Fibroblast of mammary gland (primary cell): ENCODE results near the gene DMKN.
A peak's percentile ranks its signal among the peaks of the same experiment; 100 is the strongest.

Experiments used
- DNase-seq: peaks from one replicate; pipeline ENCODE4 v3.0.0-alpha.2; 2010; ENCODE audit warnings: low read depth
- H3K4me3 ChIP-seq: 2 replicates; pipeline ENCODE4 v1.5.1; 2011; ENCODE audit warnings: low read depth, mild to moderate bottlenecking, low read length, moderate library complexity; ENCODE audit not compliant: control insufficient read depth
- TF ChIP-seq, protein P1 (sequence below): conservative IDR thresholded peaks from 2 replicates; pipeline ENCODE4 v1.5.1; 2011; ENCODE audit warnings: low read depth, low read length, inconsistent platforms; ENCODE audit not compliant: control insufficient read depth, insufficient read depth

Gene DMKN

GRCh38 chr19:35509018-35509652, 4.3 kb downstream of the DMKN start:
- TF ChIP-seq, protein P1, sequence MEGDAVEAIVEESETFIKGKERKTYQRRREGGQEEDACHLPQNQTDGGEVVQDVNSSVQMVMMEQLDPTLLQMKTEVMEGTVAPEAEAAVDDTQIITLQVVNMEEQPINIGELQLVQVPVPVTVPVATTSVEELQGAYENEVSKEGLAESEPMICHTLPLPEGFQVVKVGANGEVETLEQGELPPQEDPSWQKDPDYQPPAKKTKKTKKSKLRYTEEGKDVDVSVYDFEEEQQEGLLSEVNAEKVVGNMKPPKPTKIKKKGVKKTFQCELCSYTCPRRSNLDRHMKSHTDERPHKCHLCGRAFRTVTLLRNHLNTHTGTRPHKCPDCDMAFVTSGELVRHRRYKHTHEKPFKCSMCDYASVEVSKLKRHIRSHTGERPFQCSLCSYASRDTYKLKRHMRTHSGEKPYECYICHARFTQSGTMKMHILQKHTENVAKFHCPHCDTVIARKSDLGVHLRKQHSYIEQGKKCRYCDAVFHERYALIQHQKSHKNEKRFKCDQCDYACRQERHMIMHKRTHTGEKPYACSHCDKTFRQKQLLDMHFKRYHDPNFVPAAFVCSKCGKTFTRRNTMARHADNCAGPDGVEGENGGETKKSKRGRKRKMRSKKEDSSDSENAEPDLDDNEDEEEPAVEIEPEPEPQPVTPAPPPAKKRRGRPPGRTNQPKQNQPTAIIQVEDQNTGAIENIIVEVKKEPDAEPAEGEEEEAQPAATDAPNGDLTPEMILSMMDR = no peak
- DNase-seq = no peak
- H3K4me3 ChIP-seq = no peak overlapping the region

DNA sequence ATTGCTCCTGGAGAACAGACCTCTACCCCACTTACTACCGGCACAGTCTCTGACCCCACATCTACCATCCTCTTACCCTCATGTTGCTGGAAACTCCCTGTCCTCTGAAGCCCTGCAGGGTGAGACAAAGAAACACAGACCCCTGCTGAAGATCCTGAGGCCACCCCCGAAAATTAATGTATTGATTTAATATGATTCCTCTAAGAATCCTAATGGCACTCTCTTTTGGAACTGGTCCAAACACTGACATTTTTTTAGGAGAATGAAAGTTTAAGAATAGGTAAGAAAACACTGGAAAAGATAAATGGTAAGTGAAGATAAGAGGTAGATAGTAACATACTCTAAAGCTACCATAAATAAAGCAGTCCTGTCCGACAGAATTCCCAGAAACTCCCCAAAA, 5.3 kb downstream of the DMKN start:
- no peak overlapping the region for H3K4me3 ChIP-seq
- TF ChIP-seq, protein P1 = no peak
- no peak for DNase-seq

DNA sequence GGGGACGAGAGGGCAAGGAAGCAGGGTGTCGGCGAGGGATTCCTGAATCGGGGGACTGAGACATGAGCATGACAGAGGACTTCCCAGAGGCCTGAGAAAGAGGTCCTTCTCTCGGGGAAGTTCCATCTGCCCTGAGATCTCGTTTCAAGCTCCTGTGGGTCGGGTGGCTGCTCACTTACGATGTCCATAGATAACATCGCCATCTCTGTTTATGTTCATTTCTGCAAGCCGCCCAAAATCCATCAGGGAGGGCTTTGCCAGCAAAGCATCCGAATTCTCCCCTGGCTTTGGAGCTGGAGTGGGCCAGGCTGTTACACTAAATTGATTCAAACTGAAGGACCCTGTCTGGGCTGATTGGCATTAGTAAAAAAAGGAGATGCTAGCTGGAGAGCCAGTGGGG, 5.9 kb downstream of the DMKN start:
- H3K4me3 ChIP-seq = no peak overlapping the region
- no peak for DNase-seq
- TF ChIP-seq, protein P1 = no peak

GRCh38 chr19:35506011-35506410, 7.4 kb downstream of the DMKN start:
- H3K4me3 ChIP-seq = no peak overlapping the region
- TF ChIP-seq, protein P1 = no peak
- no peak for DNase-seq

GRCh38 chr19:35502751-35503150, 10.7 kb downstream of the DMKN start:
- DNase-seq = no peak
- TF ChIP-seq, protein P1 = no peak
- no peak overlapping the region for H3K4me3 ChIP-seq

DNA sequence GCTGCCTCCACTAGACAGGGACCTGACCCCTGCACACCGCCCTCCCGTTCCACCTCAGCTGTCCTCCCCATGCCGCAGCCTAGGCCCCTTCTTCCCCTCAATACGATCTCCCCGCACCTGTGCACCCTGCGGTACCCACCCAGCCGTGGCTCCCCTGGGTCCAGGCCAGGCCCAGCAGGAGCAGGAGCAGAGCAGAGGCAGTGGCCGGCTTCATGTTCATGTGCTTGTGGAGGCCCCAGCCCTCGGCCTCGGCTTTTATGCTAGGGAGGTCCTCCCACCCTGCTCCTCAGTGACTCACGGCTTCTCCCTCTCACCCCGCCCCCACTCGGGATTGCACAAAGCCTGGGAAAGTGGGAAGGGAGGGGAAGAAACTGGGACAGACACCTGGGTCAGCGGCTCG, 11.8 kb downstream of the DMKN start:
- no peak overlapping the region for H3K4me3 ChIP-seq
- TF ChIP-seq, protein P1 = no peak
- peak; percentile 51 for DNase-seq

DNA sequence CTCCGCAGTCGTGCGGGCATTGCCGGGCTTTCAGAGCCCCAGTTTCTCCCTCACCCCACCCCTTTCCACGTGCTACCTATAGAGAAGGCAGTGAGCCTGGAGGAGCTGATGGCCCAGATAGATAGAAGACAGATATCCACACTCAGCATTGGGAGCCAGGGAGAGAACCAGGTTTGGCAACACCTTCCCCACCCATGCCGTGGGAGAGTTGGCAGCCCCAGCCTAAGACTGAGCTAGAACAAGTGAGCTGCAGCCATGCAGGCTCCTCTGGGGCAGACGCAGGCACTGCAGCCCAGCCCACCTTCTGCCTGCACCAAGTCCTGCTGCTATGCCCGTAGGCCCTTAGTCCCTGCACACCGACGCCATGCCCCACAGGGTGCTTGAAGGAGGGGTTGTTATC, 12.8 kb downstream of the DMKN start:
- H3K4me3 ChIP-seq = no peak overlapping the region
- TF ChIP-seq, protein P1 = no peak
- DNase-seq = no peak
